ENCODE measurements around the gene NEUROG1.

DNA sequence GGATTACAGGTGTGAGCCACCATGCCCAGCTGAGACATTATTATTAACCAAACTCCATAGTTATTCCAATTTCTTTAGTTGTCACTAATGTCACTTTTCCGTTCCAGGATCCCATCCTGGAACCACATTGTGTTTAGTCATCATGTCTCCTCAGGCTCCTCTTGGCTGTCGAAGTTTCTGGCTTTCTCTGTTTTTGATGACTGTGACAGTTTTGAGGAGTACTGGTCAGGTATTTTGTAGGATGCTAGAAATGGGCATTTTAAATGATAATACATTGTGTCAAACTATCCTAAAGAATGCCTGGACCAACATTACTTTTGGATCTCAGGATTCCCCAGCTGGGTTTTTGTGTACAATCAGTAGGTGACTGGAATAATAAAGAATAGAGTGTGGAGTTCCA, 19.8 kb upstream of the NEUROG1 start:
- TF ChIP-seq, protein P1, sequence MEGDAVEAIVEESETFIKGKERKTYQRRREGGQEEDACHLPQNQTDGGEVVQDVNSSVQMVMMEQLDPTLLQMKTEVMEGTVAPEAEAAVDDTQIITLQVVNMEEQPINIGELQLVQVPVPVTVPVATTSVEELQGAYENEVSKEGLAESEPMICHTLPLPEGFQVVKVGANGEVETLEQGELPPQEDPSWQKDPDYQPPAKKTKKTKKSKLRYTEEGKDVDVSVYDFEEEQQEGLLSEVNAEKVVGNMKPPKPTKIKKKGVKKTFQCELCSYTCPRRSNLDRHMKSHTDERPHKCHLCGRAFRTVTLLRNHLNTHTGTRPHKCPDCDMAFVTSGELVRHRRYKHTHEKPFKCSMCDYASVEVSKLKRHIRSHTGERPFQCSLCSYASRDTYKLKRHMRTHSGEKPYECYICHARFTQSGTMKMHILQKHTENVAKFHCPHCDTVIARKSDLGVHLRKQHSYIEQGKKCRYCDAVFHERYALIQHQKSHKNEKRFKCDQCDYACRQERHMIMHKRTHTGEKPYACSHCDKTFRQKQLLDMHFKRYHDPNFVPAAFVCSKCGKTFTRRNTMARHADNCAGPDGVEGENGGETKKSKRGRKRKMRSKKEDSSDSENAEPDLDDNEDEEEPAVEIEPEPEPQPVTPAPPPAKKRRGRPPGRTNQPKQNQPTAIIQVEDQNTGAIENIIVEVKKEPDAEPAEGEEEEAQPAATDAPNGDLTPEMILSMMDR (IDR thresholded peaks at IDR 0.05) = no peak
- TF ChIP-seq POLR2AphosphoS5 (IDR thresholded peaks at IDR 0.05) = no peak

Data from breast epithelium (tissue), 3 donors.